PC-9 (cell line): ENCODE results near the gene HPSE. TPM values are rescaled to one million over a fixed set of nuclear protein-coding genes. Genes with fewer than 3 reads are reported as not detected.
A peak's percentile ranks its signal among the peaks of the same experiment; 100 is the strongest.

Source experiments
- BruUV-seq: library from RNA; stranded (reverse); fragments of 400-500 nt; replicated peaks from 2 replicates; lab custom pipeline; 2021; lab: Mats Ljungman, UMichigan
- CTCF ChIA-PET: fragments of 300-600 bp; sonication (Branson Sonifier 250); formaldehyde crosslinking; loops from one replicate; lab custom pipeline; 2022; ENCODE audit warnings: antibody characterized with exemption; lab: Charles Lee
- POLR2A ChIA-PET: fragments of 300-600 bp; sonication (Branson Sonifier 250); formaldehyde crosslinking; loops from one replicate; lab custom pipeline; 2022; ENCODE audit warnings: antibody characterized with exemption; ENCODE audit not compliant: unreplicated experiment; lab: Charles Lee
- DNase-seq, 2 experiments: peaks; one replicate each; pipeline versions ENCODE4 v3.0.0 to v3.0.0-alpha.2; 2015 to 2022; ENCODE audit warnings: mixed read lengths in 1 of 2
- H2AFZ ChIP-seq: fragments of 200-600 bp; sonication (generic); 2 replicates; pipeline ENCODE4 v1.8.1; 2017; ENCODE audit warnings: antibody characterized with exemption
- H3F3A ChIP-seq: fragments of 200-600 bp; sonication (generic); 2 replicates; pipeline ENCODE4 v1.8.1; 2017; ENCODE audit warnings: antibody characterized with exemption, mild to moderate bottlenecking, low read depth; ENCODE audit not compliant: insufficient read depth
- H3K27ac ChIP-seq: fragments of 200-600 bp; sonication (generic); 2 replicates; pipeline ENCODE4 v1.6.1; 2016; ENCODE audit warnings: mixed run types
- H3K27me3 ChIP-seq: fragments of 200-600 bp; sonication (generic); 2 replicates; pipeline ENCODE4 v1.6.1; 2016; ENCODE audit warnings: low read depth, mixed run types; ENCODE audit not compliant: insufficient read depth
- H3K36me3 ChIP-seq: fragments of 200-600 bp; sonication (generic); 2 replicates; pipeline ENCODE4 v1.6.1; 2016; ENCODE audit warnings: low read depth, mixed run types
- H3K4me1 ChIP-seq: fragments of 200-600 bp; sonication (generic); replicated peaks from 2 replicates; pipeline ENCODE4 v1.6.1; 2016; ENCODE audit warnings: mixed run types; ENCODE audit not compliant: insufficient read depth
- H3K4me2 ChIP-seq: fragments of 200-600 bp; sonication (generic); 2 replicates; pipeline ENCODE4 v1.6.1; 2017; ENCODE audit warnings: mixed run types
- H3K4me3 ChIP-seq: fragments of 200-600 bp; sonication (generic); 2 replicates; pipeline ENCODE4 v1.6.1; 2016; ENCODE audit warnings: mixed run types
- H3K79me2 ChIP-seq: fragments of 200-600 bp; sonication (generic); 2 replicates; pipeline ENCODE4 v1.6.1; 2017; ENCODE audit warnings: low read depth, mixed run types
- H3K9me2 ChIP-seq: fragments of 200-600 bp; sonication (generic); 2 replicates; pipeline ENCODE4 v1.8.1; 2017; ENCODE audit warnings: mild to moderate bottlenecking; ENCODE audit not compliant: insufficient read depth
- H3K9me3 ChIP-seq: fragments of 200-600 bp; sonication (generic); 2 replicates; pipeline ENCODE4 v1.8.1; 2016; ENCODE audit warnings: low read depth; ENCODE audit not compliant: insufficient read depth
- H4K20me1 ChIP-seq: fragments of 200-600 bp; sonication (generic); 2 replicates; pipeline ENCODE4 v1.8.1; 2017; ENCODE audit not compliant: insufficient read depth
- CTCF ChIP-seq: fragments of 200-600 bp; sonication (generic); conservative IDR thresholded peaks from 2 replicates; pipeline ENCODE4 v1.6.1; 2017; ENCODE audit warnings: mixed run types, antibody characterized with exemption, mild to moderate bottlenecking, moderate library complexity
- EZH2 ChIP-seq: fragments of 200-600 bp; sonication (generic); IDR thresholded peaks from 2 replicates; pipeline ENCODE4 v1.8.0; 2017; ENCODE audit warnings: antibody characterized with exemption, low read depth
- intact Hi-C: fragments of 100-400 bp; cut with micrococcal nuclease; formaldehyde crosslinking; loops from one replicate; pipeline ENCODE4 v1.10.0; 2022; ENCODE audit not compliant: unreplicated experiment
- total RNA-seq: library from RNA; stranded (reverse); gene quantifications from 2 replicates; pipeline ENCODE4 v1.2.3, GENCODE V29; 2021

Gene HPSE
- total RNA-seq, 1 experiment from 2014 or later: 4.4 TPM

GRCh38 chr4:83269256-83269655, 65.4 kb downstream of the HPSE start:
- H3K9me3 ChIP-seq: no peaks in the 10 kb centered on the region
- TF ChIP-seq CTCF (no peak), EZH2 (no peak)
- no peak overlapping the region for H3K4me3 ChIP-seq
- no peaks in the 10 kb centered on the region for H3K79me2 ChIP-seq
- ChIA-PET POLR2A (no interaction called here), CTCF (no interaction called here)
- no peak for DNase-seq
- intact Hi-C loops: loop anchor here (10.0 kb wide), 1 partner anchor 804 kb away; no protein-coding TSS in a partner anchor
- BruUV-seq: no TSS peak
- no peak overlapping the region for H3K27ac ChIP-seq
- no peaks in the 10 kb centered on the region for H3K9me2 ChIP-seq
- H3K27me3 ChIP-seq: no peaks in the 10 kb centered on the region
- peaks cover 31% of the 10 kb centered on the region for H3K4me1 ChIP-seq
- H3K36me3 ChIP-seq: peaks cover 10% of the 10 kb centered on the region
- H2AFZ ChIP-seq: no peak overlapping the region
- no peaks in the 10 kb centered on the region for H4K20me1 ChIP-seq
- H3K4me2 ChIP-seq: no peak overlapping the region
- peaks cover 27% of the 10 kb centered on the region for H3F3A ChIP-seq

- intact Hi-C loops: loop anchor here (10.0 kb wide), 1 partner anchor 804 kb away; no protein-coding TSS in a partner anchor
These were observed 66.2 kb downstream of the HPSE start for GRCh38 chr4:83268491-83268890.

GRCh38 chr4:83267830-83268475, 66.7 kb downstream of the HPSE start:
- Histone ChIP-seq H3K27me3 (no peaks in the 10 kb centered on the region), H3F3A (peaks cover 27% of the 10 kb centered on the region), H2AFZ (no peak overlapping the region), H3K79me2 (no peaks in the 10 kb centered on the region), H3K9me3 (no peaks in the 10 kb centered on the region), H4K20me1 (no peaks in the 10 kb centered on the region), H3K9me2 (no peaks in the 10 kb centered on the region), H3K4me2 (peak overlapping the region; percentile 45), H3K36me3 (peaks cover 10% of the 10 kb centered on the region), H3K4me3 (no peak overlapping the region), H3K27ac (peak overlapping the region; percentile 67), H3K4me1 (peaks cover 31% of the 10 kb centered on the region)
- no peak for DNase-seq
- CTCF ChIA-PET: interaction anchor here (0.6 kb wide), 1 partner anchor 434 kb away, joined by 3 read pairs; no protein-coding TSS in a partner anchor
- POLR2A ChIA-PET: interaction anchor here (0.6 to 0.7 kb wide), 3 partner anchors 12 to 767 kb away, joined by 3 to 10 read pairs (median 3); partner anchors contain the start of gene COQ2
- intact Hi-C loops: loop anchor here (10.0 kb wide), 1 partner anchor 803 kb away; no protein-coding TSS in a partner anchor
- TF ChIP-seq CTCF (no peak), EZH2 (no peak)
- no TSS peak for BruUV-seq

More at GRCh38 chr4:83268491-83268890, 66.2 kb downstream of the HPSE start:
- peaks cover 27% of the 10 kb centered on the region for H3F3A ChIP-seq
- H3K4me1 ChIP-seq: peaks cover 31% of the 10 kb centered on the region
- H3K36me3 ChIP-seq: peaks cover 10% of the 10 kb centered on the region
- DNase-seq: no peak
- H3K4me3 ChIP-seq: no peak overlapping the region
- H3K4me2 ChIP-seq: peak overlapping the region; percentile 45; the same call in 1 of the 2 replicates
- H3K9me3 ChIP-seq: no peaks in the 10 kb centered on the region
- ChIA-PET POLR2A (interaction anchor here (0.6 kb wide), 1 partner anchor 768 kb away, joined by 3 read pairs; no protein-coding TSS in a partner anchor), CTCF (interaction anchor here (0.6 kb wide), 1 partner anchor 435 kb away, joined by 3 read pairs; no protein-coding TSS in a partner anchor)
- peak overlapping the region; percentile 67 for H3K27ac ChIP-seq
- H4K20me1 ChIP-seq: no peaks in the 10 kb centered on the region
- no TSS peak for BruUV-seq
- H3K9me2 ChIP-seq: no peaks in the 10 kb centered on the region
- no peaks in the 10 kb centered on the region for H3K27me3 ChIP-seq
- TF ChIP-seq EZH2: no peak
- no peak for TF ChIP-seq CTCF
- H3K79me2 ChIP-seq: no peaks in the 10 kb centered on the region
- no peak overlapping the region for H2AFZ ChIP-seq
